Upper lobe of left lung (tissue), 4 donors: ENCODE results near the gene KCNAB1.

Experiments used
- POLR2A ChIP-seq, 4 donors: fragments of 450-650 bp; IDR thresholded peaks; one replicate each; pipeline ENCODE4 v1.5.1; 2016 to 2017; ENCODE audit warnings: antibody characterized with exemption in 4 of 4, mild to moderate bottlenecking in 2 of 4
- TF ChIP-seq, protein P1 (sequence below), 6 experiments: fragments of 450-650 bp in 4 of 6; fragments of 200-600 bp in 2 of 6; sonication (generic) in 2 of 6; IDR thresholded peaks; one replicate each; pipeline ENCODE4 v1.5.1; 2016 to 2019; ENCODE audit warnings: antibody characterized with exemption in 6 of 6

DNA sequence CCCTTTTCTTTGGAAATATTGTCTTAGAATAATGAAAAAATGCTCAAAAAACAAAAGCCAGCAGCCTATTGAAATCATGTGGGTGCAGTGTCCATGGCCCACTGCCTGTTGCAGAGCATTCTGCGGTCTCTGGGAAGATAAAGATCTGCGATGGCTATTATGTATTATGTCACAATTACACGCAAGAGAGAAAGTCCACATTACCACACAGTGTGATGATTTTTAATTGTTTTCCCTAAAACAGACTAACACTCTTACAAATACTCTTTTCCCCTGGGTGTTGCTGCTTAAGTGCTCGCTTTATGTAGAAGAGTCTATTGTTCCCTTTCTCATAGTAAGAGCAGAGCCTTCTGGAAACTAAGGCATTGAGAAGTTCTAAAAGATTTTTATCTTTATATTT lies 402.3 kb downstream of the KCNAB1 start:
- TF ChIP-seq, protein P1, sequence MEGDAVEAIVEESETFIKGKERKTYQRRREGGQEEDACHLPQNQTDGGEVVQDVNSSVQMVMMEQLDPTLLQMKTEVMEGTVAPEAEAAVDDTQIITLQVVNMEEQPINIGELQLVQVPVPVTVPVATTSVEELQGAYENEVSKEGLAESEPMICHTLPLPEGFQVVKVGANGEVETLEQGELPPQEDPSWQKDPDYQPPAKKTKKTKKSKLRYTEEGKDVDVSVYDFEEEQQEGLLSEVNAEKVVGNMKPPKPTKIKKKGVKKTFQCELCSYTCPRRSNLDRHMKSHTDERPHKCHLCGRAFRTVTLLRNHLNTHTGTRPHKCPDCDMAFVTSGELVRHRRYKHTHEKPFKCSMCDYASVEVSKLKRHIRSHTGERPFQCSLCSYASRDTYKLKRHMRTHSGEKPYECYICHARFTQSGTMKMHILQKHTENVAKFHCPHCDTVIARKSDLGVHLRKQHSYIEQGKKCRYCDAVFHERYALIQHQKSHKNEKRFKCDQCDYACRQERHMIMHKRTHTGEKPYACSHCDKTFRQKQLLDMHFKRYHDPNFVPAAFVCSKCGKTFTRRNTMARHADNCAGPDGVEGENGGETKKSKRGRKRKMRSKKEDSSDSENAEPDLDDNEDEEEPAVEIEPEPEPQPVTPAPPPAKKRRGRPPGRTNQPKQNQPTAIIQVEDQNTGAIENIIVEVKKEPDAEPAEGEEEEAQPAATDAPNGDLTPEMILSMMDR (IDR thresholded peaks at IDR 0.05) = no peak
- TF ChIP-seq POLR2A (IDR thresholded peaks at IDR 0.05) = no peak
